ENCODE data around the gene AOAH. TPM values are rescaled to one million over a fixed set of nuclear protein-coding genes. Genes with fewer than 3 reads are reported as not detected.

Gene AOAH
- total and polyA plus RNA-seq, 12 donors: 3.4 to 52.0 (median 13.6) TPM

DNA sequence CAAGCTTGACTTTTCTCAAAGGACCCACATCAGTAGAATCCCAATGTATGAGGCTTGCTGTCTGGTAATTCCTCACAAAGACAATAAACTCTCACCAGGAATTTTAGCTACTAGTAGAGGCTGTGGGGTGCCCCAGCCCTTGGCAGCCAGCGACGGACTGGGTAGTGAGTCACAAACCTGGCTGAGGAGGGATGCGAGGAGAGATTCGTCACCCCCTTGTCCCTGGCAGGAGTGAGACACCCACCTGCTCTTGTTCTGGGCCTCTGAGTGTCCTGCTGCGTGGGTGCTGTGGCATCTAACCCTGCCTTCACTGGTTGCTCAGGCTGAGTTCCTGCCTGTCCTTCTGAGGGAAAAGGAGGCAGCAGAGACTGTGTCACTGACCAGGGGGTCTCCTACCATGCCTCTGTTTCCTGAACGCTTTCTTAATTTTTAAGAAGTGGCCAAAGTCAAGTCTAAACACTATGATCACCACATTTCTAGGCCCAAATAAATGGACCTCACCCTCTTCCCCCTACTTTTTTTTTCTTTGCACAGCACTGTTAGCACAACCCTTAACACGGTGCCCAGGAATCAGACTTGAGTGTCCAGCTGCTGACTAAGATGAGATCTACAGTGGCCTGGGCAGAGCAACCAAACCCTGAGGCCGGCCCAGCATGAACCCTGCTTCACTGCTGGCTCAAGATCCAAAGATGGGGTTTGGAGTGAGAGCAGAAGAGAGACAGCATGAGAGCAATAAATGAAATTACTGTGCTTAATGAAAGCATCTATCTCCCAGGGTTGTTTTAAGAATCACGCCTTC is 188.2 kb downstream of the AOAH start:
- no peaks in the 10 kb centered on the region for H3K4me1 ChIP-seq (replicated peaks in 1 of 2)
- intact Hi-C loops (cut with DNase I): no loop called here
- H3K27me3 ChIP-seq: no peaks in the 10 kb centered on the region
- no peaks in the 10 kb centered on the region for H3K36me3 ChIP-seq (replicated peaks in 1 of 2)
- no peak overlapping the region for H3K27ac ChIP-seq
- H3K9me3 ChIP-seq (replicated peaks in 1 of 3): no peaks in the 10 kb centered on the region
- no peak for DNase-seq
- WGBS, 4 donors: 77 to 90% (median 84%) methylated on average over 5 to 9 of the region's 9 CpGs
- TF ChIP-seq POLR2A (IDR thresholded peaks at IDR 0.05): no peak
- TF ChIP-seq, protein P1, sequence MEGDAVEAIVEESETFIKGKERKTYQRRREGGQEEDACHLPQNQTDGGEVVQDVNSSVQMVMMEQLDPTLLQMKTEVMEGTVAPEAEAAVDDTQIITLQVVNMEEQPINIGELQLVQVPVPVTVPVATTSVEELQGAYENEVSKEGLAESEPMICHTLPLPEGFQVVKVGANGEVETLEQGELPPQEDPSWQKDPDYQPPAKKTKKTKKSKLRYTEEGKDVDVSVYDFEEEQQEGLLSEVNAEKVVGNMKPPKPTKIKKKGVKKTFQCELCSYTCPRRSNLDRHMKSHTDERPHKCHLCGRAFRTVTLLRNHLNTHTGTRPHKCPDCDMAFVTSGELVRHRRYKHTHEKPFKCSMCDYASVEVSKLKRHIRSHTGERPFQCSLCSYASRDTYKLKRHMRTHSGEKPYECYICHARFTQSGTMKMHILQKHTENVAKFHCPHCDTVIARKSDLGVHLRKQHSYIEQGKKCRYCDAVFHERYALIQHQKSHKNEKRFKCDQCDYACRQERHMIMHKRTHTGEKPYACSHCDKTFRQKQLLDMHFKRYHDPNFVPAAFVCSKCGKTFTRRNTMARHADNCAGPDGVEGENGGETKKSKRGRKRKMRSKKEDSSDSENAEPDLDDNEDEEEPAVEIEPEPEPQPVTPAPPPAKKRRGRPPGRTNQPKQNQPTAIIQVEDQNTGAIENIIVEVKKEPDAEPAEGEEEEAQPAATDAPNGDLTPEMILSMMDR (IDR thresholded peaks at IDR 0.05): no peak
- no peak overlapping the region for H3K4me3 ChIP-seq

DNA sequence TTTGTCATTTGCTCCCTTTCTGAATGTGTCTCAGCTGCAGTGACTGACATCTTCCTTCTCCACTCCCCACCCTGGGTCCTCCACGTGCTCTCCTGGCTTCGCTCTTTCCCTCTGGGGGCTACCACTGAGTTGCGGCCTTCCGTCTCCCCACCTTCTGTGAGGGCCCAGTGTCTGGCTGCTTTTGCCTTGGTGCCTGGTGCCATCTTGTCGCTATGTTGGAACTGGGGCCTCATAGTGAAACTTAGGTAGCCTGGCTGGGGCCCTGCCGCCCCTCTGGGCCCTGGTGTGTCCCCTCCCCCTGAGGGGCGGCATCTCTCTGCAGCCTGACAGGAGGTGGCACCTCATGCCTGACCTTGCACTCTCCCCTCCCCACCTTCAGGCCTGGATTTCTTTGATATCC is 190.6 kb downstream of the AOAH start:
- TF ChIP-seq, protein P1 (IDR thresholded peaks at IDR 0.05): no peak
- TF ChIP-seq POLR2A (IDR thresholded peaks at IDR 0.05): no peak
- no peaks in the 10 kb centered on the region for H3K27me3 ChIP-seq
- 92 to 98% (median 93%) methylated on average over 5 to 7 of the region's 7 CpGs for WGBS, 4 donors
- no peaks in the 10 kb centered on the region for H3K36me3 ChIP-seq (replicated peaks in 1 of 2)
- no peaks in the 10 kb centered on the region for H3K9me3 ChIP-seq (replicated peaks in 1 of 3)
- intact Hi-C loops (cut with DNase I): no loop called here
- H3K27ac ChIP-seq: no peak overlapping the region
- no peaks in the 10 kb centered on the region for H3K4me1 ChIP-seq (replicated peaks in 1 of 2)
- no peak overlapping the region for H3K4me3 ChIP-seq
- no peak for DNase-seq

- H3K27ac ChIP-seq: no peak overlapping the region
- H3K9me3 ChIP-seq (replicated peaks in 1 of 3): no peaks in the 10 kb centered on the region
- no peaks in the 10 kb centered on the region for H3K36me3 ChIP-seq (replicated peaks in 1 of 2)
- H3K4me3 ChIP-seq: no peak overlapping the region
- H3K27me3 ChIP-seq: no peaks in the 10 kb centered on the region
- TF ChIP-seq POLR2A (IDR thresholded peaks at IDR 0.05): no peak
- TF ChIP-seq, protein P1 (IDR thresholded peaks at IDR 0.05): no peak
- no peak for DNase-seq
- 83 to 86% (median 84%) methylated on average over 5 of the region's 5 CpGs for WGBS, 4 donors
- no peaks in the 10 kb centered on the region for H3K4me1 ChIP-seq (replicated peaks in 1 of 2)
- intact Hi-C loops (cut with DNase I): no loop called here
These were observed 191.3 kb downstream of the AOAH start for GRCh38 chr7:36532981-36533499.

DNA sequence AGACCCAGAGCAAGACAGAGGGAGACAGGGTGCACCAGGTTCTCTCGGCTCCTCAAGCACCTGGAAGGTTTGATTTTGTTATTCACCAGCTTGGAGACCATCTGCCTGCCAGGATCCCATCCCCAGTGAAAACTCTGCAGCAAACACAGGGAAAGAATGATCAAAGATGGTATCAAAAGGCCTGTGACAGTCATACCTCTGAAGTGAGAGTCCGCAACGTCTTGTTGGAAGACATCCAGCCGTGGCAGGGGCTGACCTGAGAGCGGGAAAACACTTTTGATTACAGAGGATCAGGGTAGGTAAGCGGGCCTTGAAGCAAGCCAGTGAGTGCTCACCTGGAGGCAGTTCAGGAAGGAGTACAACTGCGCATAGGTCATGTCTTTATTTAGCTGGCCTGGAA is 192.3 kb downstream of the AOAH start:
- intact Hi-C loops (cut with DNase I): no loop called here
- Histone ChIP-seq H3K9me3 (replicated peaks in 1 of 3) (no peaks in the 10 kb centered on the region), H3K27me3 (no peaks in the 10 kb centered on the region), H3K36me3 (replicated peaks in 1 of 2) (no peaks in the 10 kb centered on the region), H3K4me3 (no peak overlapping the region), H3K27ac (no peak overlapping the region), H3K4me1 (replicated peaks in 1 of 2) (no peaks in the 10 kb centered on the region)
- WGBS, 4 donors: 85 to 93% (median 91%) methylated on average over 7 of the region's 7 CpGs
- TF ChIP-seq POLR2A (IDR thresholded peaks at IDR 0.05): no peak
- TF ChIP-seq, protein P1 (IDR thresholded peaks at IDR 0.05): no peak
- DNase-seq: no peak

All from adrenal gland (tissue), 12 donors.